DMS153 treated with DMSO at 0.1 percent for 48 hours (cell line): Measurements from ENCODE around the gene STRA6.

Source experiments
- DNase-seq: peaks from one replicate; lab custom pipeline; 2025; ENCODE audit not compliant: unreplicated experiment; lab: John Stamatoyannopoulos, UW

The STRA6 gene

DNA sequence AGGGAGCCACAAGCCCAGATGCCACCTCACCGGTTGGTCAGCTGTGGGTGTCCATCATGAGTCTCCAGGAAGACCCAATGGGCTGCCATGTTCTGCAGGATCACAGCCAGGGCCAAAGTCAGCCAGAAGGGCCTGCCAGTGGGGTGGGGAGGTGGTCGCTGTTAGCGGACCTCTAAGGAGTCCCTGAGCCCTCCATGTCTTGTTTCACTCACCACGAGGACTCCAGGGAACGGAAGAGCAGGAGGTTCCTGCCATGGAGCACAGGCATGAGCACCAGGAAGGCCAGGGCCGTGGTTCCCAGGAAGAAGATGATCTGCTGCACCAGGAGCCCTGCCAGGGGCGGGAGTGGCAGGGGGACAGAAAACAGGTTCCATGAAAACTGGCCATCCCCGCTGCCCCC, 20.5 kb downstream of the STRA6 start:
- DNase-seq = no peak

DNA sequence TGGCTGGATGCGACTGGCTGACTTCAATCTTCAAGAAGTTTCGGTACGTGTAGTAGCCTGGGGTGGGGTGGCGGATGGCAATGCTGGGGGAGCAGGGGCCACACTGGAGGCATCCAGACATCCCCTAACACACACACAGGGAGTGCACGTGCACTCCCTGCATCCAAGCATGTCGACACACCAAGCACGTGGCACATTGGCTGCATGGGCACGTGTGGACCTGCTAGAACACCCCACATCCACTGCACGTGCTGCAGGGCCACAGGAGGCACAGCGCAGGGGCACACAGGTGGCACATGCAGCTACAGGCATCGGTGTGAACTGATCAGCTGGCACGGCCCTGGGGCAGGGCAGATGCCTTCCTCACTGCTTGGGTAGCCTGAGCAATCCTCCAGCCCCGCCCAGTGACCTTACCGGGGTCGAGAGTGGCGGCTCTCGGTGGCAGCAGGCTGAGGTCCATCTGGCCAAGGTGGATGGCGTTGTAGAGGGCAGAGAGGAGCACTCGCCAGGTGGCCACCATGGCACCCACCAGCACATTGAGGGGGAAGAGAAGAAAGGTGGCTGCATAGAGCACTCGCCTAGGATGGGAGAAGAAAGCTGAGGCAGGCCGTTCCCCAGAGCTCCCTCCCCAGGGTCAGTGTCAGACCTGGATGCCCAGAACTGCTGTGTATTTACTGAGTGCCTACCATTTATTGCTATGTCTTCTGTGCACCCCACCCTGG, 21.5 kb downstream of the STRA6 start:
- no peak for DNase-seq

DNA sequence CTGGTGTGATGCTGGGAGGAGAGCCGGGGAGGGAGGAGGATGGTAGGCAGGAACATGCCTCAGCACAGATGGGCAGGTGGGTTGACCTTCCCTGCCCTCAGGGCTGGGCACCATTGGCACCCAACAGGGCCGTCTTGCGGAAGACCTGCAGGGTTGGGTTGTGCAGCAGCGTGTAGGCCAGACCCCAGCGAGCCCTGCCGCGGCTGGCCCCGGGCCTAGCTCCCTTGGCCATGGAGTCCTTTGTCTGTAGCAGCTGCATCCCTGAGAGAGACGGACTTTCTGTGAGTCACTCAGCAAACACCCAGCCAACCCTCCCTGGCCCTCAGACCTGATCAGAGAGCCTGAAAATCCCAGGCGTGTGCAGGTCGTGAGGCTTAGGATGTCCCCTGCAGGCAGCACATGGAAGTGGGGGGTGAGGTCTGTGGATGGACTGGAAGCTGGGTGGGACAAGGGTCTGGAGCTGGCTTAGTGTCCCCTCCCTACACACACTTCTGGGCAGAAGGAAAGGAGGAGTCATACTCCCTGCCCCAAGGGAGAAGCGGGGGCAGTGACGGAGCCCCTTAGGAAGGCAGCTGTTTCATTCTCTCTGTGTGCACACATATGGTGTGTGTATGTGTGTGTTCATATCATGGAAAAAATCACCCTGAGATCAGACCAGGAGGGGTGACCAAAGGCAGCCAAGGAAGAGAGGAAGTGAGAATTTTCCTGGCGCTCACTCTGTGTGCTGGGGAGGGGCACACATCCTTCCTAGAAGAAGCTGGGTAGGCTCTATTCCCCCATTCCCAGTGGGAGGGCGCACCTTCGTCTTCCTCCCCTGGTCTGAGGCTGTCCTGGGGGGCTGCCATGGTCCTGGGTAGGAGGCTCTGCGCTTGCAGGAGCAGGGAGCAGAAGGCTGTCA, 22.4 kb downstream of the STRA6 start:
- DNase-seq = no peak

- DNase-seq = no peak
These were observed 23.3 kb downstream of the STRA6 start for GRCh38 chr15:74179101-74179841.

GRCh38 chr15:74178326-74179100, 24.1 kb downstream of the STRA6 start:
- no peak for DNase-seq

DNA sequence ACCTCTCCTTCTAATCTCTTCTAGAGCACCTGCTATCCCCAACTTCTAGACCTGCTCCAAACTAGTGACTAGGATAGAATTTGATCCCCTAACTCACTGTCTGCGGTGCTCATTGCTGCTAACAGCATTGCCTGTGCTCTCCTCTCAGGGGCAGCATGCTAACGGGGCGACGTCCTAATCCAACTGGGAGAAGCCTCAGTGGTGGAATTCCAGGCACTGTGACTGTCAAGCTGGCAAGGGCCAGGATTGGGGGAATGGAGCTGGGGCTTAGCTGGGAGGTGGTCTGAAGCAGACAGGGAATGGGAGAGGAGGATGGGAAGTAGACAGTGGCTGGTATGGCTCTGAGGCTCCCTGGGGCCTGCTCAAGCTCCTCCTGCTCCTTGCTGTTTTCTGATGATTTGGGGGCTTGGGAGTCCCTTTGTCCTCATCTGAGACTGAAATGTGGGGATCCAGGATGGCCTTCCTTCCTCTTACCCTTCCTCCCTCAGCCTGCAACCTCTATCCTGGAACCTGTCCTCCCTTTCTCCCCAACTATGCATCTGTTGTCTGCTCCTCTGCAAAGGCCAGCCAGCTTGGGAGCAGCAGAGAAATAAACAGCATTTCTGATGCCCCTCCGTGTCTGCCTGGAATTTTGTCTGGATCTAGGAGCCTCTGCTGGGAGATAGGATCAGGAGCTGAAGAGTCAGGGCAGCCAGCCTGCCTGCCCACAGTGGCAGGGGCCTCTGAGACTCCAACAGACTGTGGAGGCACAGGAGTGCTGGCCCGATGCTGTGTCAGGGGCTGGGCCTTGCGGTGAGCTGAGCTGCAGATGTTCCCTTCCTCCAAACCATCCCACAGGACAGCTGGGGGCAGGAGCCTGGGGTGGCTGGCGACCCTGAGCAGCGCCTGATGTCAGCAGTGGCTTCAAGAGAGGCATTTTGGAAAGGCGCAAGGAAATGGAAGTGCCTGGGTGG, 26.0 kb downstream of the STRA6 start:
- DNase-seq = no peak

- no peak for DNase-seq
These were observed 27.1 kb downstream of the STRA6 start for GRCh38 chr15:74175271-74176191.

- no peak for DNase-seq
These were observed 27.7 kb downstream of the STRA6 start for GRCh38 chr15:74174958-74175253.

DNA sequence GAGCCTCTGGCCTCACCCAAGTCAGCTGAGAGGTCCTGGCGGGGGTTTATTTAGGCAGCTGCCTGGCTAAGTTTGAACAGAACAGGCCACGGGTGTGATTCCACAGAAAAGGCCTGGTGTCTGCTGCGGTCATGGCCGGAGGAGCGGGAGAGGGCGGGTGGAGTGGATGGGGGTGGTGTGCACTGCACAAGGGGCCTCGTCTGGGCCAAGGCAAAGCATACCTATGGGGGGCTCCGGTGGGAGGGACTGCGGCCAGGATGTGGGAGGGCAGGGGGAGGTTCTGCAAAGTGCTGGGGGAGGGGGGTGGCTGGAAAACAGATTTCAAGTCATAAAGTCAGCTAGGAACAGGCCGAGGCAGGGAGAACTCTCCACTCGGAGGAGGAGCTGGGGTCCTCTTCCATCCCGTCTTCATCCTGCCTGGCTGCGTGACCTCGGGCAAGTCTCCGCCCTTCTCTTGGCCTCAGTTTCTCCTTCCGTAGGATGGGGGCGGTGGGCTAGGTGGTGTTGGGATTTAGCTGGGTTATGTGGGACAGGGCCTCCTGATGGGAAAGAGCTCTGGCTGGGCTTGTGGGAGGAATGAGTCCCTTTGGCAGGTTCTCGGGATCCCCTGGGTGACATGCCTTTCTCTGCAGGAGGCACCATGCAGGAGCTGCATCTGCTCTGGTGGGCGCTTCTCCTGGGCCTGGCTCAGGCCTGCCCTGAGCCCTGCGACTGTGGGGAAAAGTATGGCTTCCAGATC, 28.2 kb downstream of the STRA6 start:
- no peak for DNase-seq

GRCh38 chr15:74173380-74174218, 29.0 kb downstream of the STRA6 start, which contains the start of gene ISLR:
TSS of gene ISLR (plus strand) at chr15:74173710. CDS start at chr15:74174859, 1,149 bp downstream.
- DNase-seq = no peak

DNA sequence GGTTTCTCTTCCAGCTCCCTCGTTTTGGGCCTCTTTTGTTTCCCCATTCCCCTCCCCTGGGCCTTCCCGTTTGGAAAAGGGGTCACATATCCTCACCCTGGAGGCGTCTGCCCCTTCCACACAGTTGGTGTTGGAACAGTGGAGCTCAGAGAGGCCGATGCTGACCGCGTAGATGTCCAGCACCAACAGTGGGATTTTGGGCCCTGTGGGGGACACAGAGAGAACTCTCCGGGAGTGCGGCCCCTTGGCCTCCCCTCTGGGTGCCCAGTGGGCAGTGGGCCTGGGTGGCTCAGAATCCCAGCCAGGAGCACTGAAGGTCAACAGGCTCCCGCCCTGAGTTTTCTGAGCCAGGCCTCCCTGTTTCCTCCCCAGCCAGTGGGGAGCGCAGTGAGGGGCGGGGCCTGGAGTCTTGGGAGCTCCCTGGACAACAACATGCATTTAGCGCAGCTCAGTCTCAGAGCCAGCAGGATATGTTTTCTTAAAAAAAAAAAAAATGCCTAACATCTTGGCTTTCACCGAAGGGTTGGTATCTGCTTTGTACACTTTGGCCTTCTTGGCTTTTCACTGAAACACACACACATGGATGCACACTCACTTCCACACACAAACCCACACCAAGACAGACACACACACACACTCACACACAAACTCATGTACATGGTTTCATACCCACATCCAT, 29.7 kb downstream of the STRA6 start:
- no peak for DNase-seq

GRCh38 chr15:74171965-74172541, 30.5 kb downstream of the STRA6 start:
- no peak for DNase-seq

DNA sequence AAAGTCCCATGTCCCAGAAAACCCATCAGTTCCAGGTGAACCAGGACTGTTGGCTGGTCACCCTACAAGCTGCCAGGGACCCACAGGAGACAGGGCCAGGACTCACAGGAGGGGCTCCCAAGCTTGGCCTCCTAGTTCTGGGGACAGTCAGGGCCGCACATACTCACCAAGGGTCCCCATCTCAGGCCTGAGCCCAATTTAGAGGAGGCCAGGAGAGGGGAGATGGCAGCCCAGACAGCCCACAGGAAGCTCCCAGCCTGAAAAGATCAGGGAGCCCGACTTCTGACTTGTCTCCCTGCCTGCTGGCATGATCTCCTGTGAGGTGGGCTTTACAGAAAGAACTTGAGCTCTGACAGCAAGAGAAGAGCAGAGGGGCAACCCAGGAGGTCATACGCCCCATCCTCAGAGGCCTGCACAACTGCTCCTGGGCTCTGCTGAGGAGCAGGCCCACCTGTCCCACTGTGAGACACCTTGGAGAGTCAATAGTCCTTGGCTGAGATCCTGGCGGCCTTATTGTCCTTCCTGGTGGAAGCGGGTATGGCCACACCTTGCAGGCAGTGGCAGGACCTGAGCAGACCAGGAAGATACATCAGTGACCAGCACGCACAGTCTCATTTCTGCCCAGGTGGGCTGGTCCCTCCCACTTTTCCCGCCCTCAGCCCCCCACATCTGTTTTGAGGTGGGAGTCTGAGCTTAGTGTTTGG, 31.6 kb downstream of the STRA6 start:
- DNase-seq = no peak

DNA sequence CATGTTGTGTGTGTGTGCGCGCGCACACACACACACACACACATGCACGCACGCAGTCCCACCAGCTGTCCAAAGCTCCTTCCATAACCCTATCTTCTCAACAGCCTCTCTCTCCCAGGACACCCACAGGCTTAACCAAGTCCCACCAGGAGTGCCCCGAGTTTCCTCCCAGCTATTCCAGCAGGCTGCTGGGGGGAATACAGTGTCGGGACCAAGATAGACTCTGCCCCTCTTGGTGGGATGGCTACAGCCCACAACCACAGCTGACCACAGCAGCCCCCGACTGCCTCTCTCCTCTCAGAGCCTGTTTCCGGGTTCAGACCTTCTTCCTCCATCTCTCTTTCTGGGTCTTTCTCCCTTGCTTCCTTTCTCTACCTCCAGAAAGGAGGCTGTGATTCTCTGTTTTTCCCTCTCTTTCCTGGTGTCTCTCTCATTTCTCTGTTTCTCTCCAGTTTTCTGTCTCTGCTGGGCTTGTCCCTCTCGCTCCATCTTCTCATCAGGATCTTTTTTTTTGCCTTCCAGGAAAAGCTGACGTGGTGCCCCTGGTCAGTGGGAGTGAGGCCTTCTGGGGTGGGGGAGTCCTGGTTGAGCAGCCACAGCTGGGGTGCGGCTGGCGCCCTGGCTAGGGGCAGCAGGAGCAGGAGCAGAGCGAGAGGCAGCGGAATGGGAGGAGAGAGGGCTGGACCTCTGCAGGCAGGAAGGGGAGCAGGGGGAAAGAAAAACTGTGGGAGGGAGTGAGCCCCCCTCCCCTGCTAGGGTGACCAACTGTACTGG, 32.3 kb downstream of the STRA6 start:
- no peak for DNase-seq

GRCh38 chr15:74168711-74169126, 33.9 kb downstream of the STRA6 start:
- no peak for DNase-seq
